K562 (cell line): ENCODE data around the gene PLOD1. TPM values are rescaled to one million over a fixed set of nuclear protein-coding genes. Genes with fewer than 3 reads are reported as not detected.

Source experiments
- CREB3L1 ChIP-seq: fragments of 450-650 bp; IDR thresholded peaks from 2 replicates; pipeline ENCODE4 v1.6.1; 2014; ENCODE audit warnings: low read depth, mild to moderate bottlenecking, moderate library complexity, borderline replicate concordance
- FOXP1 ChIP-seq: sonication (generic); formaldehyde crosslinking; IDR thresholded peaks from 2 replicates; pipeline ENCODE4 v1.8.0; 2022; ENCODE audit warnings: mild to moderate bottlenecking, missing genetic modification reagents
- HNRNPLL ChIP-seq: fragments of 200-400 bp; formaldehyde crosslinking; IDR thresholded peaks from 2 replicates; pipeline ENCODE4 v1.6.1; 2017; ENCODE audit warnings: low read length, low read depth, mild to moderate bottlenecking; ENCODE audit not compliant: poor library complexity, severe bottlenecking
- KDM5B ChIP-seq: fragments of 200-600 bp; sonication (generic); IDR thresholded peaks from 2 replicates; pipeline ENCODE4 v1.6.1; 2012; ENCODE audit warnings: low read depth, mild to moderate bottlenecking, moderate library complexity, low read length, control low read depth, inconsistent platforms; ENCODE audit not compliant: insufficient replicate concordance
- TRIM24 ChIP-seq, 2 experiments: fragments of 450-650 bp; IDR thresholded peaks; 2 replicates each; pipeline ENCODE4 v1.6.1; 2016
- ZNF134 ChIP-seq: fragments of 250-450 bp; sonication (Bioruptor Pico); conservative IDR thresholded peaks from 2 replicates; pipeline ENCODE4 v1.4.0; 2020
- ZNF212 ChIP-seq: fragments of 450-650 bp; formaldehyde crosslinking; IDR thresholded peaks from 2 replicates; pipeline ENCODE4 v1.4.0; 2020; ENCODE audit warnings: mild to moderate bottlenecking
- ZNF224 ChIP-seq: sonication (generic); formaldehyde crosslinking; IDR thresholded peaks from 2 replicates; pipeline ENCODE4 v1.8.0; 2022; ENCODE audit warnings: mild to moderate bottlenecking, missing genetic modification reagents
- ZNF408 ChIP-seq: fragments of 250-450 bp; sonication (Bioruptor Pico); IDR thresholded peaks from 2 replicates; pipeline ENCODE4 v1.4.0; 2020; ENCODE audit warnings: low read depth, mild to moderate bottlenecking, moderate library complexity
- ZNF561 ChIP-seq: fragments of 450-650 bp; formaldehyde crosslinking; conservative IDR thresholded peaks from 2 replicates; pipeline ENCODE4 v1.4.0; 2020; ENCODE audit warnings: mild to moderate bottlenecking, moderate library complexity
- ZNF695 ChIP-seq: fragments of 450-650 bp; formaldehyde crosslinking; IDR thresholded peaks from 2 replicates; pipeline ENCODE4 v1.4.0; 2020; ENCODE audit warnings: mild to moderate bottlenecking, moderate library complexity
- polyA plus RNA-seq, 8 experiments: library from polyadenylated mRNA; depleted of rRNA in 4 of 8; stranded (reverse) in 5 of 8; unstranded in 3 of 8; fragments of >200 nt; fragmentation: Nextera tagmentation in 2 of 8; fragmentation: Illumina TruSeq in 1 of 8; extraction: Ambion mirVana in 2 of 8; extraction: Trizol in 1 of 8; gene quantifications; 2 replicates each; pipeline versions ENCODE4 v1.2.1 to v1.2.3, GENCODE V29; 2011 to 2014; ENCODE audit warnings: inconsistent platforms in 1 of 8, missing spikeins in 1 of 8
- total RNA-seq, 7 experiments: library from RNA; depleted of rRNA in 6 of 7; stranded (reverse); fragments of >200 nt in 6 of 7; fragmentation: Illumina TruSeq in 2 of 7; extraction: Trizol in 2 of 7; gene quantifications; 2 replicates each; pipeline versions ENCODE4 v1.2.1 to v1.2.3, GENCODE V29; 2011 to 2021; ENCODE audit warnings: low replicate concordance in 1 of 7
- TF ChIP-seq, protein P1 (sequence below): fragments of 250-450 bp; sonication (Bioruptor Pico); IDR thresholded peaks from 2 replicates; pipeline ENCODE4 v1.4.0; 2020; ENCODE audit warnings: mild to moderate bottlenecking, moderate library complexity

PLOD1 gene
- total and polyA plus RNA-seq, 9 of the 15 experiments (the other 6 are each of a cell fraction or from before 2014, with no cell fraction given): 16.6 to 90.8 (median 52.7) TPM

GRCh38 chr1:11979851-11980675 lies 45.5 kb downstream of the PLOD1 start, which contains the start of gene MFN2 (continued):
- TF ChIP-seq TRIM24 (IDR thresholded peaks at IDR 0.05) (no peak), ZNF695 (no peak), ZNF408 (CRISPR knock-in tag) (no peak), ZNF224 (CRISPR knock-in tag) (no peak), CREB3L1 (peak; percentile 93), ZNF212 (CRISPR knock-in tag) (0 out of 2 replicates have a peak, but pooled peaks have one; percentile 27), FOXP1 (CRISPR knock-in tag) (no peak), ZNF561 (CRISPR knock-in tag) (no peak), KDM5B (peak; percentile 70), HNRNPLL (peak; percentile 90), ZNF134 (CRISPR knock-in tag) (0 out of 2 replicates have a peak, but pooled peaks have one; percentile 19)
- TF ChIP-seq, protein P1, sequence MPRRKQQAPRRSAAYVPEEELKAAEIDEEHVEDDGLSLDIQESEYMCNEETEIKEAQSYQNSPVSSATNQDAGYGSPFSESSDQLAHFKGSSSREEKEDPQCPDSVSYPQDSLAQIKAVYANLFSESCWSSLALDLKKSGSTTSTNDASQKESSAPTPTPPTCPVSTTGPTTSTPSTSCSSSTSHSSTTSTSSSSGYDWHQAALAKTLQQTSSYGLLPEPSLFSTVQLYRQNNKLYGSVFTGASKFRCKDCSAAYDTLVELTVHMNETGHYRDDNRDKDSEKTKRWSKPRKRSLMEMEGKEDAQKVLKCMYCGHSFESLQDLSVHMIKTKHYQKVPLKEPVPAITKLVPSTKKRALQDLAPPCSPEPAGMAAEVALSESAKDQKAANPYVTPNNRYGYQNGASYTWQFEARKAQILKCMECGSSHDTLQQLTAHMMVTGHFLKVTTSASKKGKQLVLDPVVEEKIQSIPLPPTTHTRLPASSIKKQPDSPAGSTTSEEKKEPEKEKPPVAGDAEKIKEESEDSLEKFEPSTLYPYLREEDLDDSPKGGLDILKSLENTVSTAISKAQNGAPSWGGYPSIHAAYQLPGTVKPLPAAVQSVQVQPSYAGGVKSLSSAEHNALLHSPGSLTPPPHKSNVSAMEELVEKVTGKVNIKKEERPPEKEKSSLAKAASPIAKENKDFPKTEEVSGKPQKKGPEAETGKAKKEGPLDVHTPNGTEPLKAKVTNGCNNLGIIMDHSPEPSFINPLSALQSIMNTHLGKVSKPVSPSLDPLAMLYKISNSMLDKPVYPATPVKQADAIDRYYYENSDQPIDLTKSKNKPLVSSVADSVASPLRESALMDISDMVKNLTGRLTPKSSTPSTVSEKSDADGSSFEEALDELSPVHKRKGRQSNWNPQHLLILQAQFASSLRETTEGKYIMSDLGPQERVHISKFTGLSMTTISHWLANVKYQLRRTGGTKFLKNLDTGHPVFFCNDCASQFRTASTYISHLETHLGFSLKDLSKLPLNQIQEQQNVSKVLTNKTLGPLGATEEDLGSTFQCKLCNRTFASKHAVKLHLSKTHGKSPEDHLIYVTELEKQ (CRISPR knock-in tag): no peak
